ENCODE data around the gene GINS3.

The GINS3 gene

GRCh38 chr16:58392215-58393137, at the start of gene GINS3:
Gene GINS3 (plus strand): TSS chr16:58392471. CDS start chr16:58392602, 131 bp downstream.
- DNase-seq, result peak; percentile 96

DNA sequence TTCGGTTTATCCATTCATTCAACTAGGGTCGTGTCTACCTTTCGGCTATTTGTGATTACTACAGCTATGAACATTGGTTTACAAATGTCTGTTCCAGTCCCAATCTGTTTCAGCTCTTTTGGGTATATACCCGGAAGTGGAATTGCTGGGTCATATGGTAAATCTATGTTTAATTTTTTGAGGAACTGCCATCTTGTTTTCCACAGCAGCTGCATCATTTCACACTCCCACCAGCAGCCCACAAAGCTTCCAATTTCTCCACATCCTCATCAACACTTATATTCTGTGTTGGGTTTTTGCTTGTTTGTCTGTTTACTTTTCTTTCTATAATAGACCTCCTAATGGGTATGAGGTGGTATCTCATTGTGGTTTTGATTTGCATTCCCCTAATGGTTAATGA, 48.7 kb upstream of the GINS3 start:
- DNase-seq, result no peak

- DNase-seq, result peak; percentile 71
Measured at GRCh38 chr16:58345574-58346354, 46.5 kb upstream of the GINS3 start.

DNA sequence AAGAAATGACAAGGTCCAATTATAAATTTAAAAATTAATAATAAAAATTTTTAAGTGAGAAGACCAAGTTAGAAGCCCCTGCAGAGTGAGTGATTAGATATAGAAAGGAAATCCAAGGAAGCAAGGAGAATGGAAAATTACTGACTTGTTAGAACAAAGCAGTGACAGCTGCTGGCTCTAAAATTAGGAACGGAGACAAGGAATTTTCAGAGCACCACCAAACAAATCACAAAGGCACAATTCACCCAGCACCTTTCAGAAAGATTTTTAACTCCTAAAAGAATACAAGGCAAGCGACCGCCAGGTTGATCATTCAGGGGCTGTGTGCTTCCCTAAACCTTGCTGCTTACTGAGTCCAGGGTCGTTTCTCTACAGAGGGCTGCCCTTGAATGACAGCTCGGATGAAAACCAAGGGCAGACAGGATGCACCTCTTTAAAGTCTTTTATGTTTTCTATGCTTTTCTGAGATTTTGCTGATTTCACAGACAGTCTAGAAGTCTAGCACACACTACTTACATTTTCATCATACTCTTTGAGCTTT, 45.4 kb upstream of the GINS3 start:
- DNase-seq, result peak; percentile 82

DNA sequence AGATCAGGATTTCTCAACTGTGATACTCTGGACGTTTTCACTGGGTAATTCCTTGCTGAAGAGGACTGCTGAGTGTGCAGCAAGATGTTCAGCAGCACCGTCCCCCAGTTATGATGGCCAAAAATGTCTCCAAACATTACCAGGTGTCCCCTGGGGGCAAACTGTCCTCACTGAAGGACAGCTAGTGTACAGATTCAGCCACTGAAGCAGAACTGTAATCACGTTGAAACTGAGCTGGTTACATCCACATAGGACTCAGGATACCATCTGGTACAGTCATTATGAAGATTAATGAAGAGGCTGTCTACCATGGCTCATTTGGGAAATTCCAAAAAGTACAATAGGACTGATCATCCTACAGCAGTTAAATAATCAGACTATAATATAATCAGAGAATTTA, 43.3 kb upstream of the GINS3 start:
- DNase-seq, result peak; percentile 91

DNA sequence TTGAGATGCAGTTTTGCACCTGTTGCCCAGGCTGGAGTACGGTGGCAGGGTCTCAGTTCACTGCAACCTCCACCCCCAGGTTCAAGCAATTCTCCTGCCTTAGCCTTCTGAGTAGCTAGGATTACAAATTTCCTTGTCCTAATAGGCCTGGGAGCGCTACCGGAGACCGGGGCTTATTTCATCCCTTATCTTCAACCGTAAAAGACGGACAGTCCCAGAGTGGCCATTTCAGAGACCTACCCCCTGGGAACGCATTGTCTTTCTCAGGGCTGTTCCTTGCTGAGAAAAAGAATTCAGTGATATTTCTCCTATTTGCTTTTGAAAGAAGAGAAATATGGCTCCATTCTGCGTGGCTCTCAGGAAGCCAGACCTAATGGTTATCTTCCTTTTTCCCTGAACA, 39.6 kb upstream of the GINS3 start:
- DNase-seq, result no peak

- no peak for DNase-seq
Measured at GRCh38 chr16:58360041-58360634, 32.1 kb upstream of the GINS3 start.

DNA sequence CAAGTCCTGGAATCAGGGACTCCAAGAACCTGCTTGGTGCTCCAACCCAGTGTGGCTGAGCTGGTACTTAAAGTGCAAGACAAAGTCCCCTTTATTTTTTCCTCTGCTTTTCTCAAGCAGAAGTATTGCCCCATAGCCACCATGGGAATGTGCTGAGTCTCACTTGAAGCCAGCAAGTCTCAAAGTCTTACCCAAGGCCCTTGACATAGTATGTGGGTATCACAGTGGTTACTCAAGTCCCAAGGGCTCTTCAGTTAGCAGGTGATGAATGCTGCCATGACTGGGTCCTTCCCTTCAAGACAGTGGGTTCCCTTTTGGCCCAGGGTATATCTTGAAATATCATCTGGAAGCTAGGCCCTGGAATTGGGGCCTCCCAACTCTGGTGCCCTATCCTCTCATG, 30.5 kb upstream of the GINS3 start:
- no peak for DNase-seq

DNA sequence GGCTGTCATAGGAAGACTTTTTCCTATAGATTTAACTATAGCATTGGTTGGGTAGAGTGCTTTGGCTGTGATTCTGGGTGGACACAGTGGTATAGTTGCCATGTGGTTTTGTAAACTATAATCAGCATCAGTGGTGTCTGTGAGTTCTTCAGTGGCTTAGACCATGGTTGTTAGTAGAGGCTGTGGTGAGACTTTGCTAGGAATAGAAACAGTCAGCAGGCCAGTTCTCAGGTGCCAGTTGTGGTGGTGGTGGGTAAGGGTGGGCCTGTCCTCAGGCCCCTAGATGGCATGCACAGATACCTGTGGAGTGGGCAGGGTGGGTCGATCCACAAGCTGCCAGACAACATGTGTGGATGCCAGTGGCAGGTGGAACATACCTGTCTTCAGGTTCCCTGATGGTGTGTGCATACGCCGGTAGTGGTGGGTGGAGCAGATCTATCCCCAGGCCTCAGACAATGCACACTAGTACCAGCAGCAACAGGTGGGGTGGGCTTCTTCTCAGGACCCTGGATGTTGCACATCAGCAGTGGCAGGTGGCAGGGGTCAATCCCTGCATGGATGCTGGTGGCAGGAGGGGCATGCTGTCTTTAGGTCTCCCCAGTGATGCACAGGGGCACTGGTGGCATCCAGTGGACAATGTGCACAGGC, 28.4 kb upstream of the GINS3 start:
- DNase-seq, result no peak

DNA sequence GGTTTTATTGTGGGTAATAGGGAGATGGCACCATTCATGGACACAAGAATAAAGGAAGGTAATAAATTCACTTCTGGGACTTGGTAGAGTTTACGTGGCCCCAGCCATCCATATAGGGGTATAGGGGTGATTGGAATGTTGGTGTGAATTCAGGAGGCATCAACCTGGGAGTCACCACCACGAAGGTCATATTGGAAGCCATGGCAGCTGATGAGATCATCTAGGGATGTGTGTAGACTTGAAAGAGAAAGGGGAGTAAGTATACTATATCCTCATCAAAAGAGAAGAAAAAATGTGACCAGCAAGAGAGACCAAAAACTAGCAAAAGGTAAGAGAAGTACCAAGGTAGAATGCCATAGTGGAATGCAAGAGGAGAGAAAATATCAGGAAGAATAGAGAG, 26.6 kb upstream of the GINS3 start:
- no peak for DNase-seq

DNA sequence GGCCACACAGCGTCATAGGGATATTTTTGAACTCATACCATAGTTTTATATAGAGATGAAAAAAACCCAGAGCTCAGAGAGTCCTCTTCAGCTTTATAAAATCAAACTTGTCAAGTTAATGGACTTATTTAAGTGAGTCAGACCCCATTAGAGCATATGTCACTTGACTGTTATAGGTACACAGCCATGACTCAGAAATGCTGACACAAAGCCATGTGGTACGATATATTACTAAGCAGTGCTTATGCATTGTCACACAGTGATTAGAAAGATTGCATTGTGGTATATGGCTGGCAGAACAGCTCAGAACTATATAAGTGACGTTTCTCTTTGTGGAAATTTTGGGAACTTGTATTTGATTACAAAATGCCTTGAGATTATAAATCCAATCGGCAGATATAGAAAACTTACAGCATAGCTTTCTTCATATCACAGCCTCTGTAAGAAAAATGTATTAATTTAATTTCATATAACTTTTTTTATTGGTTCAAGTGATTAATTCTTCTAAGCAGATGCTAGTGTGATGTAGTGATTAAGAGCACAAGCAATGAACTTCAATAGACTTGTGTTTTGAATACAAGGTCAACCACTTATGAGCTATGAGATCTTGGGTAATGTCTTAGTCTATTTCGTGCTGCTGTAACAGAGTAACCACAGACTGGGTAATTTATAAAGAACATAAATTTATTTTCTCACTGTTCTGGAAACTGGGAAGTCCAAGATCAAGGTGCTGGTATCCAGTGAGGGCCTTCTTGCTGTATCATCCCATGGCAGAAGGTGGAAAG, 25.8 kb upstream of the GINS3 start:
- DNase-seq, result peak; percentile 27

DNA sequence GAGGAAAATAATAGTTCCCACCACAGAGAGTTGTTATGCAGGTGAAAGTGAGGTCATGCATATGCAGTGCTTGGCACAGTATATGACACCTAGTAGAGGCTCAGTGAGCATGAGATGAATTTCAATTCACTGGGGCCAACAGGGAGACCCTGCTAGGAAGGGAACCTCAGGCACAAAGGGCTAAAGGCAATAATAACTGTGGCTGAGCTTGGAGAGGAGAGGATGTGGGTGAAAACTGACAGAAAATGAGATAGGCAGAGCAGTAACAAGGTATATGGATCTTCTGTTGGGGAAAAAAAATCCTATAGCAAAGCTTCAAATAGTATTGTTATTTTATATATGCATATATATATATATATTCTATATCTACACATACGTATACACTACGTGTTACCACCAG, 25.0 kb upstream of the GINS3 start:
- no peak for DNase-seq

DNA sequence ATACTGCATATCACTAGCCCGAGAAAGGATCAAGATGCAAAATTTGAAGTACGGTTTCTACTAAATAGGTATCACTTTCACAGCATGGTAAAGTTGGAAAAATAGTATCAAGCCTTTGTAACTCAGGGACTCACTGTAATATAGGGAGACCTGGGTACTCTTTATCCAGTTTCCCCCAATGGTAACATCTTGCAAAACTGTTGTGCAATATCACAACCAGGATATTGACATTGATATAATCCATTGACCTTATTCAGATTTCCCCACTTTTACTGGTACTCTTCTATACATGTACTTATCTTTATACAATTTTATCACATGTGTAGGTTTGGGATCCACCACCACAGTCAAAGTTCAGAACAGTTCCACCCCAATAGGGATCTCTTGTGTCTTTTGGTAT, 20.4 kb upstream of the GINS3 start:
- no peak for DNase-seq

DNA sequence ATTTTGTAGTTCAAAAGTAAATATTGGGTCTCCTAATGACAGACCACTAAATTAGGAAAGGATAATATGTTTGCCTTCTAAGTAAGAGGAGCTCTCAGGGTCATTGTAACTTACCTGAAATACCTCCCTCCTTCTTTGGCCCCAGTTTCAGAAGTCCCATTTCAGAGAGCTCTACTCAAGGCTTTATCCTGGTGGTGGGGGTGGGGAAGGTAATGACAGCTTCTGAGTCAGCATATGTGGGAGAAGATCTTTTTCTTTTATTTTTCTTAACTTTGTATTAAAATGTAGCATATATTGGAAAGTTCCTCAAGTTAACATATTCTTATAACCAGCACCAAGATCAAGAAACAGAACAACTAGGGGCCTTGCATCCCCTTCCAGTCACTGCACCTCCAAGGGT, 16.9 kb upstream of the GINS3 start:
- no peak for DNase-seq

DNA sequence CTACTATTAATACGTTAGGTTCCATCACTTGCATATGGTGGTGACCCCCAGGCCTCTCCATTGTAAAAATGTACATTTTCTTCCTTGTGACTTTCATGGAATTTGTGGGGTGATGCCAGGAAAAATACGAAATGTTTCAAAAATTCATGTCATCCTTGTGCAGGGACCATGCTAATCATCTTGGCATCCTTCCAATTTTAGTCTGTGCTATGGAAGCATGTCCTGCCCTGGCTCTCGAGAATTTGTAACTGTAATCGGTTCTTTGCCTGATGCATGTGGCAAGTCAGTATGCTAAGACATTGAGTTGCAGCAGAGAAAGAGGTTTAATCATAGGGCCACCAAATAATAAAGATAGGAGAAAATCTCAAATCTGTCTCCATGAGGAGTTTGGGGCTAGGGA, 14.3 kb upstream of the GINS3 start:
- DNase-seq, result peak; percentile 31

- no peak for DNase-seq
Measured at GRCh38 chr16:58378401-58378800, 13.9 kb upstream of the GINS3 start.

- no peak for DNase-seq
Measured at GRCh38 chr16:58379736-58380135, 12.5 kb upstream of the GINS3 start.

DNA sequence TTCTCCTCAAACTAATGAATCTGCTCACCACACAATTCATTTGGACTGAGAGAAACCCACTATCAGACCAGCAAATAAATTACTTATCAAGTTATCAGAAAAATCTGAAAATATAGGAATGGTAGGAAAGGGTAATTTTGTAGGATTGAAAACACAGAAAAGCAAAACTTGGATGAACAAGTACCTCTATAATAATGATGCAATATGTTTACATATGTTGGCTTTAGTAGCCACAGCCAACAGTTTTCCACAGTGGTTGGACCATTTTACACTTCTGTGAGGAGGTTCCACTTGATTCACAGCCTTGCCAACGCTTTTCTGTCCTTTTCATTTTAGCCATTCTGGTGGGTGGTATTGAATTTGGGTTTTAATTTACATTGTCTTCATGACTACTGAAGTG, 10.6 kb upstream of the GINS3 start:
- DNase-seq, result no peak

DNA sequence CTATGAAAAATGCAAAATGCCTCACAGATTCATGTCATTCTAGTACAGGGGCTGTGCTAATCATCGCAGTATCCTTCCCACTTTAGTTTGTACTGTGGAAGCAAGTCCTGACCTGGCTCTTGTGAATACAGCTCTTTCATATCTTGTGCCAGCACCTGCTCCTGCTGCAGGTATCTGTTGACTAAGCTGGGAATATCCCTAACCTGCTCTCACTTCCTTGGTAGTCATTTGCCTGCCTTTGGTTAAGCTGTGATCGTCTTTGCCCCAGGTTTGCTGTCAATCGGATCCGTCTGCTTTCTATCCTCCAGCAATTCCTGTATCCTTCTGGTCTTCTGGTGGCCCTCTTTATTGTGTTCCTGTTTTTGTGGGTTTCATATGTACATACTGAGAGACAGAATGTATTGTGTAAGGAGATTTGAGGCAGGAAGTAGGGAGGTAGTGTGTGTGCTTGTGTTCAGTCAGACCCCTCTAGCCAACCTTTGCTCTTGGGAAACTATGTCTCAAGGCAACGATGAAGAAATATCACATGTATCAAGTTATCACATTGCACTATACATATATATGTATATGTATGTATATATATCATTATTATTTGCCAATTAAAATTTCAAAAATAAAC, 7.7 kb upstream of the GINS3 start:
- DNase-seq, result no peak

- DNase-seq, result no peak
Measured at GRCh38 chr16:58385218-58385773, 7.0 kb upstream of the GINS3 start.

DNA sequence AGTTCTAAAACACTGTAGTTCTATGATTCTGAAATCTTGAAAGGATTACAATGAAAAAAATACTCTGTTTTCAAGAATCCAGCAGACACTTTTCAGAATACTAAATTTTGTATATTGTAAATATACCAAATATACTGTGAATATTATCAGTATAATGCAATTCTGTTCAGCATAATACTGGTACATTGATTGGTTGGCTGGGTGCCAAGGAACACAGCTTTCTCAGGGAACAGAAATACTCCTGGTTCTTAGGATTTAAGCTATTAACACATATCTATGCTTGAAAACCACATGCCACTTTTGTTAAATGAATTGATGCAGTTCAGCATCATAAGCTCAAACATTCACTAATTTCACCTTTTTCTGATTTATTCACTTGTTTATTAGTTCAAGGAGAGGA, 2.5 kb upstream of the GINS3 start:
- no peak for DNase-seq

All from NCI-H2171 treated with DMSO at 0.1 percent for 48 hours (cell line).